ENCODE measurements around the gene IQSEC1.

The IQSEC1 gene

GRCh38 chr3:12999147-13000140 is 73.8 kb downstream of the IQSEC1 start:
- H3K4me2 ChIP-seq: peak overlapping the region; percentile 46 to 100 (median 76)
- peak overlapping the region; percentile 33 to 85 (median 73); a peak in 20 of 22 replicates for H3K27ac ChIP-seq
- H3K27me3 ChIP-seq: peaks cover 4 to 11% (median 8%) of the 10 kb centered on the region in 11 experiments
- peaks cover 10 to 51% (median 25%) of the 10 kb centered on the region in 11 experiments; a peak in 21 of 22 replicates for H3K36me3 ChIP-seq
- peaks cover 77 to 98% (median 91%) of the 10 kb centered on the region in 10 experiments for H3K4me1 ChIP-seq
- peaks cover 2 to 99% (median 65%) of the 10 kb centered on the region in 11 experiments for H4K20me1 ChIP-seq
- H3K4me3 ChIP-seq: 0 out of 20 replicates have a peak overlapping the region, but pooled peaks of 3 of the 10 experiments have one; percentile 1 to 12 (median 8)
- H3K9me3 ChIP-seq (replicated peaks in 1 of 11): no peaks in the 10 kb centered on the region
- peak in 1 of 11 experiments; percentile 40; a peak in 1 of 22 replicates for TF ChIP-seq Cebpa-rat (IDR thresholded peaks at IDR 0.05)
- peak overlapping the region in 10 of 11 experiments; percentile 3 to 73 (median 56); a peak in 16 of 22 replicates for H3K9ac ChIP-seq

- Histone ChIP-seq H3K9me3 (replicated peaks in 1 of 11) (no peaks in the 10 kb centered on the region), H4K20me1 (peaks cover 10 to 99% (median 68%) of the 10 kb centered on the region in 11 experiments), H3K4me3 (0 out of 20 replicates have a peak overlapping the region, but pooled peaks of 2 of the 10 experiments have one; percentile 1 to 8), H3K9ac (peak overlapping the region in 9 of 11 experiments; percentile 3 to 73 (median 60); a peak in 16 of 22 replicates), H3K27ac (peak overlapping the region; percentile 33 to 85 (median 73); a peak in 20 of 22 replicates), H3K4me1 (peaks cover 77 to 97% (median 90%) of the 10 kb centered on the region in 10 experiments), H3K27me3 (peaks cover 12 to 19% (median 16%) of the 10 kb centered on the region in 11 experiments), H3K4me2 (peak overlapping the region; percentile 46 to 100 (median 76)), H3K36me3 (peaks cover 10 to 51% (median 25%) of the 10 kb centered on the region in 11 experiments; a peak in 21 of 22 replicates)
- TF ChIP-seq Cebpa-rat (IDR thresholded peaks at IDR 0.05): no peak
Observed at GRCh38 chr3:12998648-12999047, 74.6 kb downstream of the IQSEC1 start.

GRCh38 chr3:12997387-12997786 is 75.8 kb downstream of the IQSEC1 start:
- H3K4me3 ChIP-seq: no peak overlapping the region
- peaks cover 23 to 99% (median 81%) of the 10 kb centered on the region in 11 experiments for H4K20me1 ChIP-seq
- no peak overlapping the region for H3K27ac ChIP-seq
- peaks cover 10 to 56% (median 25%) of the 10 kb centered on the region in 11 experiments; a peak in 21 of 22 replicates for H3K36me3 ChIP-seq
- peaks cover 77 to 97% (median 89%) of the 10 kb centered on the region in 10 experiments for H3K4me1 ChIP-seq
- peaks cover 18 to 31% (median 28%) of the 10 kb centered on the region in 11 experiments for H3K27me3 ChIP-seq
- no peaks in the 10 kb centered on the region for H3K9me3 ChIP-seq (replicated peaks in 1 of 11)
- H3K4me2 ChIP-seq: no peak overlapping the region; a peak in 2 of 22 replicates
- no peak overlapping the region for H3K9ac ChIP-seq
- TF ChIP-seq Cebpa-rat (IDR thresholded peaks at IDR 0.05): no peak

GRCh38 chr3:12996181-12996506 is 77.1 kb downstream of the IQSEC1 start:
- H3K9me3 ChIP-seq (replicated peaks in 1 of 11): no peaks in the 10 kb centered on the region
- peaks cover 35 to 99% (median 81%) of the 10 kb centered on the region in 11 experiments for H4K20me1 ChIP-seq
- peak overlapping the region in 4 of 11 experiments; percentile 6 to 75 (median 73); a peak in 1 of 22 replicates for H3K9ac ChIP-seq
- H3K36me3 ChIP-seq: peaks cover 1 to 59% (median 18%) of the 10 kb centered on the region in 11 experiments; a peak in 21 of 22 replicates
- peak overlapping the region; percentile 95 to 100 (median 99) for H3K4me2 ChIP-seq
- no peak overlapping the region for H3K4me3 ChIP-seq
- H3K4me1 ChIP-seq: peaks cover 77 to 96% (median 89%) of the 10 kb centered on the region in 10 experiments
- TF ChIP-seq Cebpa-rat (IDR thresholded peaks at IDR 0.05): no peak
- H3K27me3 ChIP-seq: peaks cover 18 to 33% (median 28%) of the 10 kb centered on the region in 11 experiments
- peak overlapping the region in 6 of 11 experiments; percentile 3 to 70 (median 60); a peak in 9 of 22 replicates for H3K27ac ChIP-seq

GRCh38 chr3:12995389-12996180 is 77.6 kb downstream of the IQSEC1 start:
- Histone ChIP-seq H3K9me3 (replicated peaks in 1 of 11) (no peaks in the 10 kb centered on the region), H3K27me3 (peaks cover 18 to 33% (median 28%) of the 10 kb centered on the region in 11 experiments), H3K4me2 (peak overlapping the region; percentile 95 to 100 (median 99)), H3K36me3 (peaks cover 0 to 57% (median 13%) of the 10 kb centered on the region in 11 experiments; a peak in 18 of 22 replicates), H4K20me1 (peaks cover 41 to 99% (median 82%) of the 10 kb centered on the region in 11 experiments), H3K9ac (peak overlapping the region; percentile 14 to 78 (median 73); a peak in 19 of 22 replicates), H3K27ac (peak overlapping the region in 10 of 11 experiments; percentile 2 to 70 (median 54); a peak in 16 of 22 replicates), H3K4me3 (peak overlapping the region in 8 of 10 experiments; percentile 62 to 79 (median 64); a peak in 14 of 20 replicates), H3K4me1 (peaks cover 82 to 96% (median 90%) of the 10 kb centered on the region in 10 experiments)
- TF ChIP-seq Cebpa-rat (IDR thresholded peaks at IDR 0.05): peak in 8 of 11 experiments; percentile 14 to 88 (median 52); a peak in 10 of 22 replicates

GRCh38 chr3:12994607-12995388 is 78.4 kb downstream of the IQSEC1 start:
- Histone ChIP-seq H3K4me3 (peak overlapping the region; percentile 47 to 79 (median 63)), H3K9ac (peak overlapping the region; percentile 56 to 81 (median 73)), H3K27me3 (peaks cover 18 to 33% (median 28%) of the 10 kb centered on the region in 11 experiments), H3K4me2 (peak overlapping the region; percentile 95 to 100 (median 99)), H3K36me3 (peaks cover 0 to 60% (median 10%) of the 10 kb centered on the region in 11 experiments; a peak in 18 of 22 replicates), H3K27ac (peak overlapping the region; percentile 18 to 70 (median 51); a peak in 18 of 22 replicates), H4K20me1 (peaks cover 49 to 99% (median 82%) of the 10 kb centered on the region in 11 experiments), H3K4me1 (peaks cover 82 to 96% (median 90%) of the 10 kb centered on the region in 10 experiments), H3K9me3 (replicated peaks in 1 of 11) (no peaks in the 10 kb centered on the region)
- TF ChIP-seq Cebpa-rat (IDR thresholded peaks at IDR 0.05): no peak

- no peak for TF ChIP-seq Cebpa-rat (IDR thresholded peaks at IDR 0.05)
- Histone ChIP-seq H3K9ac (peak overlapping the region; percentile 56 to 81 (median 73)), H3K36me3 (peaks cover 0 to 66% (median 14%) of the 10 kb centered on the region in 11 experiments; a peak in 18 of 22 replicates), H3K9me3 (replicated peaks in 1 of 11) (no peaks in the 10 kb centered on the region), H3K27me3 (peaks cover 18 to 33% (median 28%) of the 10 kb centered on the region in 11 experiments), H3K27ac (peak overlapping the region; percentile 14 to 70 (median 51); a peak in 19 of 22 replicates), H4K20me1 (peaks cover 54 to 100% (median 83%) of the 10 kb centered on the region in 11 experiments), H3K4me3 (peak overlapping the region; percentile 47 to 79 (median 63)), H3K4me2 (peak overlapping the region; percentile 95 to 100 (median 99)), H3K4me1 (peaks cover 82 to 96% (median 90%) of the 10 kb centered on the region in 10 experiments)
Observed at GRCh38 chr3:12994357-12994606, 78.9 kb downstream of the IQSEC1 start.

Data from BLaER1 treated with 17β-estradiol and CSF1 and Interleukin-3, amounts not matched to agents 10 nM and 100 nM (cell line).